Panc1 (cell line): ENCODE data around the gene TNIK. TPM values are rescaled to one million over a fixed set of nuclear protein-coding genes. Genes with fewer than 3 reads are reported as not detected.

Experiments
- ATAC-seq: fragments of 200-7000 bp; cut with Tn5 transposase; 2 replicates; pipeline ENCODE4 v1.9.1; 2020; ENCODE audit warnings: mild to moderate bottlenecking, moderate library complexity
- BruUV-seq: library from RNA; stranded (reverse); fragments of 400-500 nt; replicated peaks from 2 replicates; lab custom pipeline; 2021; lab: Mats Ljungman, UMichigan
- CTCF ChIA-PET: fragments of 300-600 bp; sonication (Branson Sonifier 250); formaldehyde crosslinking; loops from one replicate; lab custom pipeline; 2022; ENCODE audit warnings: antibody characterized with exemption; lab: Charles Lee
- POLR2A ChIA-PET: fragments of 300-600 bp; sonication (Branson Sonifier 250); formaldehyde crosslinking; loops from one replicate; lab custom pipeline; 2022; ENCODE audit warnings: antibody characterized with exemption; lab: Charles Lee
- DNase-seq: peaks from one replicate; pipeline ENCODE4 v3.0.0-alpha.2; 2010; ENCODE audit warnings: low read depth, low spot score
- H3K27ac ChIP-seq: 2 replicates; pipeline ENCODE4 v1.5.1; 2011; ENCODE audit warnings: mild to moderate bottlenecking, low read length, inconsistent platforms
- H3K27me3 ChIP-seq: fragments of 200-500 bp; sonication (Bioruptor generic); 2 replicates; pipeline ENCODE4 v1.6.0; 2014; ENCODE audit warnings: low read length, inconsistent platforms; ENCODE audit not compliant: control insufficient read depth, insufficient read depth
- H3K36me3 ChIP-seq: fragments of 200-500 bp; sonication (Bioruptor generic); 2 replicates; pipeline ENCODE4 v1.5.1; 2014; ENCODE audit warnings: inconsistent platforms, mild to moderate bottlenecking, low read length, moderate library complexity; ENCODE audit not compliant: control insufficient read depth, insufficient read depth
- H3K4me1 ChIP-seq: 2 replicates; pipeline ENCODE4 v1.5.1; 2011; ENCODE audit warnings: inconsistent platforms, mild to moderate bottlenecking, low read length, moderate library complexity; ENCODE audit not compliant: control insufficient read depth, insufficient read depth
- H3K4me3 ChIP-seq, 2 experiments: 2 replicates each; pipeline ENCODE4 v1.5.1; 2011 to 2012; ENCODE audit warnings: low read depth in 2 of 2, low read length in 2 of 2, mild to moderate bottlenecking in 2 of 2, inconsistent platforms in 1 of 2, moderate library complexity in 1 of 2
- H3K9me3 ChIP-seq: fragments of 200-500 bp; sonication (Bioruptor generic); 2 replicates; pipeline ENCODE4 v1.5.1; 2014; ENCODE audit warnings: low read depth, mild to moderate bottlenecking, inconsistent platforms, low read length, moderate library complexity; ENCODE audit not compliant: control insufficient read depth, insufficient read depth
- CTCF ChIP-seq: fragments of 450-650 bp; IDR thresholded peaks from 2 replicates; pipeline ENCODE4 v1.5.1; 2017; ENCODE audit warnings: mild to moderate bottlenecking
- POLR2AphosphoS5 ChIP-seq: IDR thresholded peaks from 2 replicates; pipeline ENCODE4 v1.6.1; 2012; ENCODE audit warnings: mild to moderate bottlenecking, low read depth, low read length, moderate library complexity
- SIN3A ChIP-seq: IDR thresholded peaks from 2 replicates; pipeline ENCODE4 v1.6.1; 2012; ENCODE audit warnings: low read depth, mild to moderate bottlenecking, low read length, moderate library complexity, borderline replicate concordance; ENCODE audit not compliant: insufficient read depth
- TCF7L2 ChIP-seq: IDR thresholded peaks from 2 replicates; pipeline ENCODE4 v1.6.1; 2011; ENCODE audit warnings: mild to moderate bottlenecking, low read depth, low read length, inconsistent platforms
- in situ Hi-C: cut with HindIII; loops from 2 replicates; pipeline ENCODE4 v1.10.0; 2016; ENCODE audit warnings: low sequenced_read_pairs, low pct_unique_long_range_greater_than_20kb
- intact Hi-C: fragments of 100-400 bp; cut with micrococcal nuclease; formaldehyde crosslinking; loops from one replicate; pipeline ENCODE4 v1.10.0; 2022; ENCODE audit not compliant: unreplicated experiment
- total RNA-seq: library from RNA; stranded (reverse); gene quantifications from one replicate; pipeline ENCODE4 v1.2.1, GENCODE V29; 2021; ENCODE audit not compliant: unreplicated experiment
- TF ChIP-seq, protein P1 (sequence below), 2 experiments: IDR thresholded peaks; 2 replicates each; pipeline ENCODE4 v1.6.1; 2011 to 2012; ENCODE audit warnings: low read depth in 2 of 2, control low read depth in 1 of 2, low read length in 1 of 2, mild to moderate bottlenecking in 1 of 2, moderate library complexity in 1 of 2; ENCODE audit not compliant: insufficient read depth in 1 of 2

Gene TNIK
- total RNA-seq, 1 experiment from 2014 or later: 1.9 TPM

- POLR2A ChIA-PET: no interaction called here
- no peaks in the 10 kb centered on the region for H3K4me1 ChIP-seq
- intact Hi-C loops (no loop called here), in situ Hi-C loops (no loop called here)
- CTCF ChIA-PET: interaction anchor here (0.5 kb wide), 1 partner anchor 1466 kb away, joined by 3 read pairs; no protein-coding TSS in a partner anchor
- H3K27me3 ChIP-seq: no peaks in the 10 kb centered on the region
- DNase-seq (no peak), ATAC-seq (no peak)
- no peaks in the 10 kb centered on the region for H3K9me3 ChIP-seq
- no peak overlapping the region for H3K27ac ChIP-seq
- TF ChIP-seq CTCF: no peak
- TF ChIP-seq, protein P1, sequence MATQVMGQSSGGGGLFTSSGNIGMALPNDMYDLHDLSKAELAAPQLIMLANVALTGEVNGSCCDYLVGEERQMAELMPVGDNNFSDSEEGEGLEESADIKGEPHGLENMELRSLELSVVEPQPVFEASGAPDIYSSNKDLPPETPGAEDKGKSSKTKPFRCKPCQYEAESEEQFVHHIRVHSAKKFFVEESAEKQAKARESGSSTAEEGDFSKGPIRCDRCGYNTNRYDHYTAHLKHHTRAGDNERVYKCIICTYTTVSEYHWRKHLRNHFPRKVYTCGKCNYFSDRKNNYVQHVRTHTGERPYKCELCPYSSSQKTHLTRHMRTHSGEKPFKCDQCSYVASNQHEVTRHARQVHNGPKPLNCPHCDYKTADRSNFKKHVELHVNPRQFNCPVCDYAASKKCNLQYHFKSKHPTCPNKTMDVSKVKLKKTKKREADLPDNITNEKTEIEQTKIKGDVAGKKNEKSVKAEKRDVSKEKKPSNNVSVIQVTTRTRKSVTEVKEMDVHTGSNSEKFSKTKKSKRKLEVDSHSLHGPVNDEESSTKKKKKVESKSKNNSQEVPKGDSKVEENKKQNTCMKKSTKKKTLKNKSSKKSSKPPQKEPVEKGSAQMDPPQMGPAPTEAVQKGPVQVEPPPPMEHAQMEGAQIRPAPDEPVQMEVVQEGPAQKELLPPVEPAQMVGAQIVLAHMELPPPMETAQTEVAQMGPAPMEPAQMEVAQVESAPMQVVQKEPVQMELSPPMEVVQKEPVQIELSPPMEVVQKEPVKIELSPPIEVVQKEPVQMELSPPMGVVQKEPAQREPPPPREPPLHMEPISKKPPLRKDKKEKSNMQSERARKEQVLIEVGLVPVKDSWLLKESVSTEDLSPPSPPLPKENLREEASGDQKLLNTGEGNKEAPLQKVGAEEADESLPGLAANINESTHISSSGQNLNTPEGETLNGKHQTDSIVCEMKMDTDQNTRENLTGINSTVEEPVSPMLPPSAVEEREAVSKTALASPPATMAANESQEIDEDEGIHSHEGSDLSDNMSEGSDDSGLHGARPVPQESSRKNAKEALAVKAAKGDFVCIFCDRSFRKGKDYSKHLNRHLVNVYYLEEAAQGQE (IDR thresholded peaks at IDR 0.05; ENCODE audit: insufficient read depth in 1 of 2, low read depth in 2 of 2, low read length in 1 of 2): no peak
- TF ChIP-seq SIN3A: no peak
- no peak for TF ChIP-seq TCF7L2
- no peak for TF ChIP-seq POLR2AphosphoS5
- no peak overlapping the region for H3K4me3 ChIP-seq
- H3K36me3 ChIP-seq: no peaks in the 10 kb centered on the region
- no TSS peak for BruUV-seq
Measured at GRCh38 chr3:171157286-171157685, 302.9 kb downstream of the TNIK start.

GRCh38 chr3:171156401-171157010, 303.7 kb downstream of the TNIK start:
- ChIA-PET CTCF (no interaction called here), POLR2A (no interaction called here)
- H3K4me3 ChIP-seq: no peak overlapping the region
- ATAC-seq (0 out of 2 replicates have a peak, but pooled peaks have one; percentile 45), DNase-seq (no peak)
- H3K27me3 ChIP-seq: no peaks in the 10 kb centered on the region
- BruUV-seq: no TSS peak
- in situ Hi-C loops (no loop called here), intact Hi-C loops (no loop called here)
- H3K9me3 ChIP-seq: no peaks in the 10 kb centered on the region
- no peaks in the 10 kb centered on the region for H3K36me3 ChIP-seq
- H3K27ac ChIP-seq: no peak overlapping the region
- no peaks in the 10 kb centered on the region for H3K4me1 ChIP-seq
- TF ChIP-seq SIN3A: no peak

DNA sequence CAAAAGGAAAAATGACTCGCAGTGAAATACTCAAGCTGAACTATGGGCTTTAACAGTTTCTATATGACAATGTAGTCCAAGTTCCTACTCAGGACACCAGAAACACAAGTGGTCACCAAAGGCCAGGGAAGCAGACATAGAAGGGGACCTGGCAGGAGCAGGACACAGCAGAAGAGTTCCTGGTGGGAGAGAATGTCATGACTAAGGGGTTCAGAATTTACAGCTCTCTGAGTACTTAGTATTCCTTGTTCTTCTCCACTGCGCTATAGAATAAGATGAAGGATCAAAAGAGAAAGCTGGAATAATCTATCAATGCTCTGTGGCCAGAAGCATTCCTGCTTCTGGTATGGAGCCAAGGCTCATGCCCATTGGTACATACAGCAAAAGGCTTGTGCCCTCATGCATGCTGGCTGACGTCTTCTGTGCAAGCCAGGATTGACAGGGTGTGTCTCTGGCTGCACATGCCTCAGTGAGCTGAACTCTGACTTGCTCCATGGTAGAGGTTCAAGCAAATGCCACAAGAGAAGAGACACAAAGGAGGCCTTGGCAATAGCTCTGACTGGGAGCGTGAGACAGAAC, 305.0 kb downstream of the TNIK start:
- ATAC-seq (no peak), DNase-seq (no peak)
- H3K4me3 ChIP-seq: no peak overlapping the region
- no peak for TF ChIP-seq TCF7L2
- no peak for TF ChIP-seq CTCF
- no peak for TF ChIP-seq POLR2AphosphoS5
- no peak for TF ChIP-seq SIN3A
- TF ChIP-seq, protein P1 (IDR thresholded peaks at IDR 0.05; ENCODE audit: insufficient read depth in 1 of 2, low read depth in 2 of 2, low read length in 1 of 2): no peak
- intact Hi-C loops: no loop called here
- POLR2A ChIA-PET: no interaction called here
- H3K9me3 ChIP-seq: no peaks in the 10 kb centered on the region
- H3K27me3 ChIP-seq: no peaks in the 10 kb centered on the region
- H3K36me3 ChIP-seq: no peaks in the 10 kb centered on the region
- H3K27ac ChIP-seq: no peak overlapping the region
- in situ Hi-C loops: no loop called here
- no peaks in the 10 kb centered on the region for H3K4me1 ChIP-seq
- CTCF ChIA-PET: no interaction called here
- no TSS peak for BruUV-seq
